Measurements from ENCODE around the gene PHYKPL.

DNA sequence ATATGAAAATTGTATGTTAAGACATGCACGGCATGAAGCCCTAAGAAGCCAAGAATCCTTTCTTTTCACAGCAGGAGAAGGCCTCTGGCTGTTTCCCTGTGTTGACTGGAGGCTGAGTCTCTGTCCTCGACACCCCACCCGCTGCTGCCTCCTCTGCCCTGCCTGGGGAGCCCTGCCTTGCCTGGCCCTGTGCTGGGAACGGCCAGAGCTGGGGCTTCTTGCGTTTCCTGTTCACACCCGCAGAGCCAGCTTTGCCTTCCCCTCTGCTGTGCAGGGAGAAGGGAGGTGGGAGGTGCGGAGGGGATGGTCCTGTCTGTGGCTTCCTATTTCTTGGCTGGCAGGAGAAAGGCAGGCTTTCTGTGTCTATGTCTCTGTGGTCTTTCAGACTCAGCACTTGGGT, 38.6 kb downstream of the PHYKPL start:
- TF ChIP-seq, protein P1, sequence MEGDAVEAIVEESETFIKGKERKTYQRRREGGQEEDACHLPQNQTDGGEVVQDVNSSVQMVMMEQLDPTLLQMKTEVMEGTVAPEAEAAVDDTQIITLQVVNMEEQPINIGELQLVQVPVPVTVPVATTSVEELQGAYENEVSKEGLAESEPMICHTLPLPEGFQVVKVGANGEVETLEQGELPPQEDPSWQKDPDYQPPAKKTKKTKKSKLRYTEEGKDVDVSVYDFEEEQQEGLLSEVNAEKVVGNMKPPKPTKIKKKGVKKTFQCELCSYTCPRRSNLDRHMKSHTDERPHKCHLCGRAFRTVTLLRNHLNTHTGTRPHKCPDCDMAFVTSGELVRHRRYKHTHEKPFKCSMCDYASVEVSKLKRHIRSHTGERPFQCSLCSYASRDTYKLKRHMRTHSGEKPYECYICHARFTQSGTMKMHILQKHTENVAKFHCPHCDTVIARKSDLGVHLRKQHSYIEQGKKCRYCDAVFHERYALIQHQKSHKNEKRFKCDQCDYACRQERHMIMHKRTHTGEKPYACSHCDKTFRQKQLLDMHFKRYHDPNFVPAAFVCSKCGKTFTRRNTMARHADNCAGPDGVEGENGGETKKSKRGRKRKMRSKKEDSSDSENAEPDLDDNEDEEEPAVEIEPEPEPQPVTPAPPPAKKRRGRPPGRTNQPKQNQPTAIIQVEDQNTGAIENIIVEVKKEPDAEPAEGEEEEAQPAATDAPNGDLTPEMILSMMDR (IDR thresholded peaks at IDR 0.05) = no peak
- no peak for TF ChIP-seq POLR2A (IDR thresholded peaks at IDR 0.05)
